Kidney glomerular epithelial cell (primary cell): ENCODE data around the gene MAN1A1.
A peak's percentile ranks its signal among the peaks of the same experiment; 100 is the strongest.
"Not testable (repeated sequence)": the region's sequence is repeated elsewhere in the genome, so short reads cannot be mapped to it uniquely, and the experiment has no call there.

Source experiments
- DNase-seq: peaks from one replicate; lab custom pipeline; 2025; lab: John Stamatoyannopoulos, UW

The MAN1A1 gene

DNA sequence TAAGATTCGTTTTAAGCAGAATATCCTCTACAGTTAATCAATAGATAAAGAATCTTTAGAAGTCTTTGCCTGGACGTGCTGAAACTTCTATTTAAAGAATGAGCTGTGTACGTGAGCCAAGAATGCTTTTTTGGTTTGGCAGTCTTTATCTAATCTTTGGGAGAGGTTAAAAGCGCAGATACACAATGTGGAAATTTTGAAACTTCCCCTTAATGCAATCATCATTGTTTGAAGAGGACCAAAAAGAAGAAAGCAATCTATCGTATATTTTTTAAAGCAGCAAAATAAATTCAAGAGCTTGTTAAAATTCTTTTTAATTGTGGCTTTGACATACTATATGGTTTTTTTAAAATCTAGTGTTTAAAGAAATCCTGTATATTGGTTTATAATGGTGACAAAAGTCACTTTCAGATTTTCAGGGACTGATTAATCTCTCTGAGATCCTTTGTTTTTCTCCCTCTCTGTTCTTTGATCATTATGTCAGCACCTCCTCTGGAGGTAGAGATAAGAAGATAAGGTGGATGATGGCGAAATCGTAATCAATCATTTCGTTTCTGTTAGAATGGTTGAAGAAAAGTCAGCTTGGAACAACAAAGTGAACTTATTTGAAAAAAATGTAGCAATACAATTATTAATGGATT, 179.0 kb downstream of the MAN1A1 start:
- DNase-seq: no peak

DNA sequence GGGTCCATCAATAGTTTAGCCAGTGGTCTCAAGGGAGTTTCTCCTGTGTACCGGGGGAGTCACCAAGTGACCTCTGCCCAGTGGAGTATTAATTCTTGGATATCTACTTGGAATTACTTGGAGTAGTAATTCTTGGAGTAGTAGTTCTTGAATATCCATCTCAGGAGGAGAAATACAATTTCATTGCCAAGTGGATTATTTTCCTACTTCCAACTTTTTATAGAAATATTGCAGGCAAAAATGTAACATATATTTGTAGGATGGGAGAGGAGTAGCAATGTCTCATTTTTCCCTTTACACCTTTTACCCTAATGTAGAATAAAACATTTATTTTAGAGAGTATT, 179.5 kb downstream of the MAN1A1 start:
- no peak for DNase-seq

DNA sequence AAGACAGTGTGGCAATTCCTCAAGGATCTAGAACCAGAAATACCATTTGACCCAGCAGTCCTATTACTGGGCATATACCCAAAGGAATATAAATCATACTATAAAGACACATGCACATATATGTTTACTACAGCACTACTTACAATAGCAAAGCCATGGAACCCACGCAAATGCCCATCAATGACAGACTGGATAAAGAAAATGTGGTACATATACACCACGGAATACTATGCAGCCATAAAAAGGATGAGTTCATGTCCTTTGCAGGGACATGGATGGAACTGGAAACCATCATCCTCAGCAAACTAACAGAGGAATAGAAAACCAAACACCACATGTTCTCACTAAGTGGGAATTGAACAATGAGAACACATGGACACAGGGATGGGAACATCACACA, 180.2 kb downstream of the MAN1A1 start:
- DNase-seq: not testable (repeated sequence)

DNA sequence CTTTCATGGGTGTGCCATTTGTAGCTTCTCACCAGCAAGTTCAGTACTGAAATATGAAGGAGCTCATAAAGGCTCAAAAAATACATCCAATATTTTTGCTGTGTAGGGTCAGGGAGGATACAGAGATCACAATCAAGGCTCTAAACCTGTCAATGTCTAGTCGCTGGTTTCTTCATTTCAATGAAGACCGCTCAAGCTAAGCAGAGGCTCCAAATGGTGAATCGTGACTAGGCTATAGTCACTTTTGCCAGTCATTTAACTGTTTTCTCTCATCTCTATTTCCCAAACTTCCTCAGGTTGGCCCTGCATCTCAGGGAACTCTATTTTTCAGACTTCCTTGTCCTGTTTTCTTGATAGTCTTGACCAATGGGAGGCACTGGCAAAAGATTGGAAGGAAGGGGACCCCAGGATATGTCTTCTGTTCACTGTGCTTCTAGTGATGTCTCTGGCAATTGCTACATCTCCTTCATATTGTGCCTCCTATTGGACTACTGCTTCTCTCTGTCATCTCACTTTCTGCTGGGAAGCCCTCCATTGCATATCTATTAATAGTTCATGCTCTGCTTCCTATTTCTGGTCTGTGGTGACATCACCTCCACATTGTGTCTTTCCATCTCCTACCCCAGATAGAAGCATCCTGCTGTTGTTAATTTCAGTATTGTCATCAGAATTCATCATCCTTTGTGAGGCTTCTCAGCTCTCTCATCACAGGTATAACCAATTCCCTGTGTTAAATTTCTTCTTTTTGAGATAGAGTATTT, 183.4 kb downstream of the MAN1A1 start:
- no peak for DNase-seq

DNA sequence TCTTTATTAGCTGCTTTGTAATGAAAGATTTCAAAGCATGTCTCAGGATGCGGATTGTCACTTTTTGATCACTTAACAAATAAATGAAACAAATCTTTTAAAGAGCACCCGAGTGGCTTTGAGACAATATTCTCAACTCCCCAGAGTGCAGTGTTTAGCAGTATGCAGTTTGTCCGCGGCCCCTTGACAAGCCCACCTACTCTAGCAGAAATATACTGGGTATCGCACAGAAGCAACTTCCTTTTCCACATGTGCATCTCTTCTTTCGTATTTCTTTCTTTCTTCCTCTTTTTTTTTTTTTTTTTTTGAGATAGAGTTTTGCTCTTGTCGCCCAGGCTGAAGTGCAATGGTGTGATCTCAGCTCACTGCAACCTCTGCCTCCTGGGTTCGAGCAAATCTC, 186.6 kb downstream of the MAN1A1 start:
- DNase-seq: no peak

DNA sequence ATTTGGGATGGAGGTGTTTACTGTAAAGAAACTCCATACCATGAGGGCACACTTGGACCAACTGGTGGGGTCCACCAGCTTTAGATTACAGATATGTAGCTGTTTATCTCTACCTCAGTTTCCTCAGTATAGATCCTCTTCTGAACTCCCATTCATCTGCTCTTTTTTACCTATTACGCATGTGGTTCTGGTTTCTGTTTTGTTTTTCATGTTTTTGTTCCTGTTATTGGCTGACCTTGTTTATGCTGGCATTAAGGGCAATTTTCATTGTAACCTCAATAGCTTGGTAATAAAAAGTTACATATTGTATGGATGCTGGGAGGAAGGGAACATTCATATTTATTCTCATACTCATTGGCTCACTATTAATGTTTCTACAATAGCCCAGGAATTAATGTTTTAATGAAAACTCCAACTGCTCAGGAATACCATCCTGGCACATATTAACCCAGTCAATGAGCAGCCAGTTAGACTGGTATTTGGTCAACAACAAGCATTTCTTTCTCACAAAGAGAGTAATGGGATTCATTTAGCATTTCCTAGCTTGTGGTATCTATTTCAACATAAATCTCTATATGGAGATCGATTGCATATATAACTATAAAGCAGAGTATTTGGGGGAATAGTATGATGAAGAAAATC, 187.3 kb downstream of the MAN1A1 start:
- DNase-seq: peak; percentile 13

DNA sequence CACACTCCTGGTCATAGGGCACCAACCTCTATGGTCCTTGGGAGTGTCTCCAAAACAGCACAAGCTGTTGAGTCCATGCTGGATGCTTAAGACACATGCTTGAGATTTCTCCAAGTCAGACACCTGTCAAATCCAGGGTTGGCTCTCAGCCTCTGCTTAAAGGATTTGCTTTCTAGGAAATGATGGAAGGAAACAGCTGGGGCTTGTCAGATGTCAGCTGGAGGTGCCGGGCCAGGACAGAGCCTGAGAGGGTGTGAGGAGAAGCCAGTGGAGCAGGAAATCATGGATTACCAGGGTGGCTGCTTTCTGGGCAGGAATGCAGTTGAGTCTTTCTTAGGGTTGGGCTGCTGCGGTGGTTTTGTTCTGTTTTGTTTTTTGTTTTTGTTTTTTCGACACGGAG, 188.1 kb downstream of the MAN1A1 start:
- DNase-seq: no peak

DNA sequence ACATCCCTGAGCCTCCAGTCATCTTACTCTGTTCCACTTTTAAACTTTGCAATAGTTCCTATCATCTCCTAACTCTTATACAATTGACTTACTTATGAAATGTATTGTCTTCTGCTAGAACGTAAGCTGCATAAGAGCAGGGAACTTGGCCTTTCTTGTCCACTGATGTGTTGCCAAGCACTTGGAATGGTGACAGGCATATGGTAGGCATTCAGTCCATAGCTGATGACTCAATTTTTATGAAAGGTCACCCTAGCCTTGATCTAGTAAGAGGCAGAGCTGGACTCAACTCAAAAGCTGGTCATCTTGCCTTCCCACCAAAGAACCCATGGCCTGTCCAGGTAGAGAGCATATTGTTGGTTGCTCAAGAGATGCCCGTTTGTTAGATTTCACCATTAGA, 188.7 kb downstream of the MAN1A1 start:
- DNase-seq: no peak

DNA sequence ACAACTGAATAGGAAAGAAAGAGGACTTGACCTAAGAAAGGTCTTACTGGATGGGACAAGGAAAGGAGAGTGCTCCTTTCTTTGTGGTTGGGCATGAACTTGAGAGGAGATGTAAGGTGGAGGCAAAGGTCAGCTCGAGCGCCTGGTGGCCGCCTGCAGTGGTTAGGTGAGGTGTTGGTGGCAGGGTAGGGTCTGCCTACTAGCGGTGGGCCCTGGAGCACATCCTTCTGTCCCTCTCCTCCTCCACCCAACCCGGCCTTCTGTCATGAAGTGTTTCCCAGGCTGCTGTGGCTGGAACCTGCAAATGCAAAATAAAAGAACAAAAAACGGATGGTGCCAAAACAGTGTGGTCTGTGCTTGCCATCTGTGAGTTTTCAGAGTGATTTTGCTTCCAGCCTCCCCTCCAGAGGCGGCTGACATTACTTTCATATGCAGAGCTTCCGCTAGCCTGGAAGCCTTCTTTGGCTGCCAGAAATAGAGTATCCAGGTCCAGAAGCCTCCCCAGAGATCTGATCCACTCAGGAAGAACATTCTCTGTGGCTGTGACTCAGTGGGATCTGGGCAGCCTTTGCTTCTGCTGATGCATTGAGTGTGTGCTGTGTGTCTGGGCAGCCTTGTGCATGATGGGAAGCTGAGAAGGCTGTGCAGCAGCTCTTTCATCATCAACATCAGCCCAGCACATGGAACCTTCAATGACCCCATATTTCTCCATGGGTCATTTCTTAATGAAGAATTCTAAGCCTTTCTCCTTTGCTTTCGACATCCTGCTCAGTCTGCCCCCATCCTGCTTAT, 191.3 kb downstream of the MAN1A1 start:
- DNase-seq: no peak

DNA sequence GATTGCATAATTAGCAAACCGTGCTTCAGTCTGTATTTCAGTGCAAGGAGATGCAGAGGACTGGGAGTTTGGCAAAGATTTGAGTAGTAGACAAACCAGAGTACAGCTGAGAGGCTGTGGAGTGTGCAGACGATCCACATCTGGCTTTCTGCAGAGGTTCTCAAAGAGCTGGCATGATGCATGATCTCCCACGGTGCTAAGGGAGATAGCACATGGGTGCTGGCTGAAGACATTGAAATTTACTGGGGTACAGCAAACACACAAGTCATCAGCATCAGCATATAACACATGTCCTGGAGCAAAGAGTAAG, 192.1 kb downstream of the MAN1A1 start:
- no peak for DNase-seq

DNA sequence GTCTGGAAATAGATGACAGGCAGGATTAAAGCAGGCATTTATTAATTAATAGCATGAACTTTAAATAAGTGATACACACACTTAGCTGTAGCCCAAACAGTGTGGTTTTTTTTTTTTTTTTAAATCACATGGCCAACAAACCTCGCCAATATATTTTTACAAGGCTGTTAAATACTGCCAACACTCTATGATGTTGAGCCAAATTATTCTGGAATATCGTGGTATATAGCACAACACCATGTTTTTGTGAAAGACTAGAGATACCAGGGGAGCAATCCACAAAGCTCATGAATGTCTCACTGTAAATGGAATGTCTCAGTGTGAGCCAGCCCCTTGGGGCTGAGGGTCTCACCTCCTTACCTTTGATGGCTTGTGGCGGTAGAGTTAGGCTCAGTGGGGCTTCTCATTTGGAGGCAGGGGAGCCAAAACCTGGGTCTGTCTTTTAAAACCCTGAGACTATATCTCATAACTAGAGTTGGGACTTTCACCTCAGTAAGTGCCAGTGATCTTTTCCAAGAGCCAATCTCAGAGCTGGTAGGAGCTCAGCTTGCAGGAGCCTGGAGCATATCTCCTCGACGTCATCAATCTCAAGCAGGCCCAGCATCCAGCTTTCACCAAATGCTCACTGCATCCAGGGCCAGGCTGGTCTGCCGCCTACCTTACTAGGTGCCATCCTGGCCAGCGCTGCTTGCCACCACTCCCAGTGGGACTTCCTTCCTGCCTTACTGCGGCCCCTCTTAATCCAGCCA, 192.6 kb downstream of the MAN1A1 start:
- no peak for DNase-seq

DNA sequence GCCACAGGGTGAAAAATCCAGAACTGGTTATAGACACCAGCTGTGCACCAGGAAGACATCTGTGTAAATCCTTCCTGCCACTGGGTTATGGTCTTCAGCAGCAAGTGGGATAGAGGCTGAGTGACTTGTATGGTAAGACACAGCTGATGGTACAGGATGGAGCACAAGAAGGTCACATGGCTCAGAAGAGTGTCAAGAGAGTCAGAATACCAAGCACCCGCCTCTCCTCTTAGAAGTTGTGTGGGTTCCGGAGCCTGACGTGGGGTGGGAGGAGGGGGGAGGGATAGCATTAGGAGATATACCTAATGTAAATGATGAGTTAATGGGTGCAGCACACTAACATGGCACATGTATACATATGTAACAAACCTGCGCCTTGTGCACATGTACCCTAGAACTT, 193.5 kb downstream of the MAN1A1 start:
- DNase-seq: not testable (repeated sequence)

DNA sequence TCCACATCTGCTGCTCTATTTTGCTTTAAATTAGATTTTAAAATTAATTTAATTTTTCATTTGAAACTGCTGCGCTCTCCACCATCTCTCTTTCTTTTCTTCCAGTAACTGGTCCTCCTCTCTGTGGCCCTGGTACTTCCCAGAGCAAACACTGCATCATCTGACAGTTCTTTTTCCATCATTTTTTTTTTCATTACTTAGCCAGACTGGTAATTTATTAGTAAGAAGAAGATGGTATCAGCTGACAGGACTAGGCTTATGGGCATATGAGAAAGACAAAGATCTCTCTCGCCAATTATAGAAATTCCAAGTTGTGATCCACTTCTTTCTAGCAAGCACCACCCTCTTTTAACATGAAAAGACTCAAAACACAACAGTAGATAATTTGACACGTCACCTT, 197.4 kb downstream of the MAN1A1 start:
- no peak for DNase-seq

DNA sequence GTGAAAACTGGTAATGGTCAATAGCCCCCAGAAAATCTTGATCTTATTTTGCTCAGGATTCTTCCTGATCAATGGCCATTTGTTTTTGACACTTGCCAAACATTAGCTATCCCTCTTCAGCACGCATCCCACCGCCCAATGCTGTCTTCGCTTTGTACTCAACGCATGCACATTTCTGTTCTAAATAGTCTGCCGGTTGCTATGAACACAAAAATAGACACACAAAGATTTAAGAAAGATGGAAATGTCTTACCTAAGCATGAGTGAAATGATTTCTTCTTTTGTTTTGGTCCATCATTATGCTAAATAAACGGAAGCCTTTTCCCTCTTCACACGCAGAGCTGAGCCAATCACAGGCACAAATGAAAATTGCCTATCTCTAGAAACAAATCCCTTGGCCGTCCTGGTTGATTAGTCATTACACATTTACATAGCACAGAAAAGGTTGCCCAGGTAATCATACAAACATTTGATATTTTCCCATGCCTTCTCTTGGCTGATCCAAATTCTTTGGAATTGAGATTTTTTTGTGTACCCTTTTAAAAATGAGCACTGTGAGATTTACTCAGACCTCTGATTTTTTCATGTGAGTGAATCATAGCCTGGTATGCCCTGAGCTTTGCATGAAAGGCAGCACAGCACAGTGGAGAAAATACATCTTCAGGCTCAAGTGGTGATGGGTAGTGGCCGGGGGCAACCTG, 200.6 kb downstream of the MAN1A1 start:
- no peak for DNase-seq

DNA sequence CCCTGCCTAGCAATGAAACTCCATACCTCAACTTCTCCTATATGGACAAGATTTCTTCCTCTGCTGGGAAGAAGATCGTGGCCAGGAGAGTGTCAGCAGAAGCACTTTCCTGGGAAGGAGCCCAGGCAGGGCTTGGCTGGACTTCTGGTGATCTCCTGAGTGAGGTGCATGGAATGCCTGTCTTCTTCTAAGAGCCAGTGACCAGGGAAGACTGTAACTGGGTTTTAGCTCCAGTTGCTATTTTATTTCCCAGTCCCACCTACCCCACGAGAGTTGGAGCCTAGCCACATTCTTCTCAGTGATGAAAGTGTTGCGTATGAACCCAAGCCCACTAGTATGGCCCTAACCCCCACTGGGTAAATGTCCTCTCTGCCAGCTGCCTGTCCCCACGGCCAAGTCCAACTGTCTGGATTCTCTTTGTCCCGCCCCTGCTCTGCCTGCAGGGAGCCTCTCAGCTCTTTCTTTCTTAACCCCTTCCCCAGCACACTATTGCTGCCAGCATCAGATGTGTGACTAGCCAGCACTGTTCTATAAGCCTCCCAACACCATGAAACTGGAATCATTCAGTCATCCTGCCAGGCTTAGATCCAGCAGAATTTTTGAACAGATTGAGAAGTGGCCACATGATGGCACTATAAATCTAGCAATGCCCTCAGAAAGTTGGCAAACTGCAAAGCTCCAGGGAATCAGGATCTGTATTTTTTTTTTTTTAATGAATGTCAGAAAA, 201.3 kb downstream of the MAN1A1 start:
- DNase-seq: peak; percentile 68

DNA sequence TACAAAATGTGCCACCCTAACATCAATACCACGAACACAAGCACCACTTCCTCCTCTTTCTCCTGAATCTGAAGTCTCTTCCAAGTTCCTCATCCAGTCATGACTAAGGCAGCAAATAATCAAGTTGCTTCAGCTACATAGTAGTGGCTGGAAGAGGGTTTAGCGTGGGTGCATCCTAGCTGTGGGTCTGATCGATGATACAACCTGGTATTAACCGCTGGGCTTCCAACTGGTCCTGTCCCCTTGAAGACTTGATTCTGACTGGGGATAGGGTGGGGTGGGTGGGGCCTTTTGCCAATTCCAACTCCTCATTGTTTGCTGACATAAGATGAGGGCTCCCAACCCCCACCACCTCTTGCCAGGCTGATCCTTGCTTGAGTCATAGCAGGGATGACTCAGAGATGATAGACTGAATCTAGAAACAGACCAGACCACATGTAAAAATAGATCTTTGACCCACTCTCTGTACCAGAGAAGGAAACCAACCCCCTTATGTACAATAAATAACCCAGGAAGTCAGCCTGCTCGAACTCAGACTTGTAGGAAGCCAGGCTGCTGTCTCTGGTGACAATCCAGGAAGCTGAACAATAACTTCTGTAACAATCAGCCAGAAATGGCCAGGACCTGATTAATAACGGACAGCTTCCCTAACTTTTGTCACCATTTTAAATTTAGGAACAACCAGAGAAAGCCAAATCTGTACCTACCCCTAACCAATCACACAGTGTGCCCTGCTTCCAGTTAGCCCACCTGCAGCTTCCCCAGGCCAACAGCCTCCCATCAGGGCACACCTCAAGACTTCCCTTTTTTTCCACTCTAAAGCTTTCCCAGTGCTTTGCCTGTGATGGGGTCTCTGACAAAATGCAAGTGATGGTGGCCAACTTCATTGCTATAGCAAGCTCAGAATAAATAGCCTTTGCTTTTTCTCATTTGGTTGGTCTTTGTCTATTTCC, 202.2 kb downstream of the MAN1A1 start:
- DNase-seq: peak; percentile 94

DNA sequence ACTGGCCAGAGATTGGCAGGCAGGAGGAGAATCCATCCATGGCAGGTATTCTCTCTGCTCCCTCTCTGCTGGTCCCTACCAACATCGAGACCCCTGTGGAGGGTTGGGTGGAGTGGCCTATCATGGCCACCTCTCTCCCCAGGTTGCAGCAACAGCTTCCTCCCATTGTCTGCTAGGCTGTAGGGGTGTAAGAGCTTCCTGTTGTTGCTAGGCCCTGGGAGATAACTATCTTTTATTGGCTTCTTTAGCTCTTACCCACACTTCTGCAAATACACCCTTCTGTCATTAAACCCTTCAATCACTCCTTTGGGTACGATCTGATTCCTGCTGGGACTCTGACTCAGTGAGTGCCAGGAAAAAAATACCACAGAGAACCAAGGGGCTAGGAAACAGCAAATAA, 204.4 kb downstream of the MAN1A1 start:
- DNase-seq: no peak

DNA sequence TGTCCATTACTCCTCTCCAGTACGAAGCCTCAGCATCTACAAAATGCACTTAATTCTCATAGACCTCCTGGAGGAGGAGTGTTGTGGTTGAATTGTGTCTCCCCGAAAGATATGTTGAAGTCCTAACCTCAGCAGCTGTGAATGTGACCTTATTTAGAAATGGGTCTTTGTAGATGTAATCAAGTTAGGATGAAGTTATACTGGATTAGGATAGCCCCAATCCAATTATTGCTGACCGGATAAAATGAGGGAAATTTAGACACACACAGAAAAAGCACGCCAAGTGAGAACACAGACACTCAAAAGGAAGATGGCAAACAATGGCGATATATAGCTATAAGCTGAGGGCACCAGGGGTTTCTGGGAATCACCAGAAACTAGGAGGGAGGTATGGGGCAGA, 206.9 kb downstream of the MAN1A1 start:
- no peak for DNase-seq

DNA sequence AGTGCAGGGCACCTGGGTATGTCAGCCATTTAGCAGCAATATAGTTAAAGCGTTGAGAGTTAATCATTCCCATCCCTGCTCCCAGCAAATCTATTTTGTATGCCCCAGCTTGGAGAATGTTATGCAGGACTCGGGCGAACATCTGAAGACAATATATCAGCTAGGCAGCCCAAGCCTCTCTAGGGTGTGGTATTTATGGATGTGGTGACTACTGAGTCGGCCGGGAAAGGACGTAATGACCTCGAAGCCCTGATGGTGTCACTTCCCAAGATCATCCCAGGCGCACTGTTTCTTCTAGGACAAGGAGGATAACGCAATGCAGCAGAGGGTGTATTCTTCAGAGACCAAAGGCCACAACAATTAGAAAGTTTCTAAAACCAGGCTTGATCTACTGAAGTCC, 207.5 kb downstream of the MAN1A1 start:
- no peak for DNase-seq
